Gastrocnemius medialis (tissue), 4 donors: ENCODE results near the gene STXBP2. TPM values are rescaled to one million over a fixed set of nuclear protein-coding genes. Genes with fewer than 3 reads are reported as not detected.

ENCODE experiments used
- ATAC-seq, 2 donors: fragments of 150-250 bp; one replicate each; pipeline ENCODE4 v1.9.1; 2016
- DNase-seq, 2 donors: peaks; one replicate each; pipeline ENCODE4 v3.0.0-alpha.2; 2019
- H3K27ac ChIP-seq, 4 donors: fragments of 200-600 bp; sonication (generic); 1 replicate in 1 of 4; 2 replicates in 3 of 4; pipeline ENCODE4 v1.5.1; 2016 to 2018; ENCODE audit warnings: mild to moderate bottlenecking in 2 of 4, moderate library complexity in 1 of 4
- H3K27me3 ChIP-seq, 3 donors: fragments of 200-600 bp; sonication (generic) in 2 of 3; 1 replicate in 1 of 3; 2 replicates in 2 of 3; pipeline versions ENCODE4 v1.5.1 to v1.6.0; 2016 to 2019; ENCODE audit warnings: mild to moderate bottlenecking in 1 of 3, moderate library complexity in 1 of 3
- H3K36me3 ChIP-seq, 2 donors: fragments of 200-600 bp; sonication (generic) in 1 of 2; one replicate each; pipeline ENCODE4 v1.5.1; 2017 to 2018
- H3K4me1 ChIP-seq, 2 donors: fragments of 200-600 bp; sonication (generic) in 1 of 2; one replicate each; pipeline ENCODE4 v1.5.1; 2016 to 2017; ENCODE audit warnings: mild to moderate bottlenecking in 2 of 2
- H3K4me3 ChIP-seq, 4 donors: fragments of 200-600 bp; sonication (generic) in 3 of 4; 1 replicate in 1 of 4; 2 replicates in 3 of 4; pipeline ENCODE4 v1.5.1; 2016 to 2019; ENCODE audit warnings: mild to moderate bottlenecking in 2 of 4
- H3K9me3 ChIP-seq, 3 donors: fragments of 200-600 bp; sonication (generic) in 2 of 3; 1 replicate in 1 of 3; 2 replicates in 2 of 3; pipeline ENCODE4 v1.5.1; 2016 to 2019
- POLR2A ChIP-seq, 2 donors: fragments of 450-650 bp; IDR thresholded peaks; one replicate each; pipeline ENCODE4 v1.6.1; 2017; ENCODE audit warnings: antibody characterized with exemption in 2 of 2, mild to moderate bottlenecking in 2 of 2, moderate library complexity in 2 of 2
- in situ Hi-C, 4 donors: fragments of 200-750 bp; cut with MboI; loops; one replicate each; pipeline versions ENCODE4 v1.15.0 to v1.8.0; 2017; ENCODE audit warnings: low sequenced_read_pairs in 4 of 4
- intact Hi-C: fragments of 100-400 bp; cut with DNase I; formaldehyde crosslinking; loops from one replicate; pipeline ENCODE4 v1.15.1; 2023; ENCODE audit warnings: low total_unique reads
- total RNA-seq, 4 donors: library from RNA; depleted of rRNA; stranded (reverse); fragments of >200 nt; gene quantifications; one replicate each; pipeline versions ENCODE4 v1.1.0 to v1.2.3, GENCODE V29; 2016
- TF ChIP-seq, protein P1 (sequence below), 5 experiments: fragments of 450-650 bp in 3 of 5; fragments of 200-600 bp in 2 of 5; sonication (generic) in 2 of 5; IDR thresholded peaks in 4 of 5; conservative IDR thresholded peaks in 1 of 5; 1 replicate in 4 of 5; 2 replicates in 1 of 5; pipeline ENCODE4 v1.5.1; 2016 to 2019; ENCODE audit warnings: antibody characterized with exemption in 5 of 5, mild to moderate bottlenecking in 3 of 5, moderate library complexity in 3 of 5

The STXBP2 gene
- total RNA-seq, 4 donors from 2014 or later: 0.87 to 3.7 (median 2.8) TPM

DNA sequence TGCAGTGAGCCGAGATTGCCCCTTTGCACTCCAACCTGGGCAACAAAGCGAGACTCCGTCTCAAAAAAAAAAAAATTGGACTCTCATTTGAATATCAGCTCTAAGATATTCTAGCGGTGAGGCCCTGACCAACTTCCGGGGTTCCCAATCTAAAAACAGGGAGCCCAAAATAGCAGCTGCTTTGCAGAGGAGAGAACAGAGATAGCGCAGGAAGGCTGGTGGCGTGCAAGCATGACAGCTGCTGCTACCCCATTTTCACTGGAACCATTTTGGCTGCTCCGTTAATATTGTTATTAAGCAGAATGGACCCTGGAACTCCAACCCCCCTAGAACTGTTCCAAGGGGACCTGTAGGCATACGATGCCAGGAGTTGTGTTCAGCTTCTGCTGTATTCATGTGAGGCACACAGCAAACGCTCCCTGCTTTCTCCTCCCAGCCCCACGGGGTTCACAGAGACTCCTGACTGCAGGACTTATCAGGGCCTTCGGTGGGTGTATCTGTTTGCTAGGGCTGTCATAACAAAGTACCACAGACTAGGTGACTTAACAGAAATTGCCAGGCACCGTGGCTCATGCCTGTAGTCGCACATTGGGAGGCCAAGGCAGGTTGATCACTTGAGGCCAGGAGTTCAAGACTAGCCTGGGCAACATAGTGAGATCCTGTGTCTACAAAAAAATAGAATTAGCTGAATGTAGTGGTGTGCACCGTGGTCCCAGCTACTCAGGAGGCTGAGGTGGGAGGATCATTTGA, 11.5 kb downstream of the STXBP2 start:
- in situ Hi-C loops: no loop called here
- ATAC-seq (no peak), DNase-seq (no peak)
- H3K4me1 ChIP-seq: peaks cover 0 to 4% of the 10 kb centered on the region in 2 donors
- TF ChIP-seq, protein P1, sequence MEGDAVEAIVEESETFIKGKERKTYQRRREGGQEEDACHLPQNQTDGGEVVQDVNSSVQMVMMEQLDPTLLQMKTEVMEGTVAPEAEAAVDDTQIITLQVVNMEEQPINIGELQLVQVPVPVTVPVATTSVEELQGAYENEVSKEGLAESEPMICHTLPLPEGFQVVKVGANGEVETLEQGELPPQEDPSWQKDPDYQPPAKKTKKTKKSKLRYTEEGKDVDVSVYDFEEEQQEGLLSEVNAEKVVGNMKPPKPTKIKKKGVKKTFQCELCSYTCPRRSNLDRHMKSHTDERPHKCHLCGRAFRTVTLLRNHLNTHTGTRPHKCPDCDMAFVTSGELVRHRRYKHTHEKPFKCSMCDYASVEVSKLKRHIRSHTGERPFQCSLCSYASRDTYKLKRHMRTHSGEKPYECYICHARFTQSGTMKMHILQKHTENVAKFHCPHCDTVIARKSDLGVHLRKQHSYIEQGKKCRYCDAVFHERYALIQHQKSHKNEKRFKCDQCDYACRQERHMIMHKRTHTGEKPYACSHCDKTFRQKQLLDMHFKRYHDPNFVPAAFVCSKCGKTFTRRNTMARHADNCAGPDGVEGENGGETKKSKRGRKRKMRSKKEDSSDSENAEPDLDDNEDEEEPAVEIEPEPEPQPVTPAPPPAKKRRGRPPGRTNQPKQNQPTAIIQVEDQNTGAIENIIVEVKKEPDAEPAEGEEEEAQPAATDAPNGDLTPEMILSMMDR (IDR thresholded peaks at IDR 0.05 in 4 of 5, conservative IDR thresholded peaks at IDR 0.05 in 1 of 5): no peak
- no peak for TF ChIP-seq POLR2A (IDR thresholded peaks at IDR 0.05)
- intact Hi-C loops: no loop called here
- H3K27ac ChIP-seq: no peak overlapping the region
- H3K4me3 ChIP-seq: no peak overlapping the region
- H3K36me3 ChIP-seq: no peaks in the 10 kb centered on the region
- H3K9me3 ChIP-seq: no peaks in the 10 kb centered on the region
- peaks cover 0 to 2% (median 0%) of the 10 kb centered on the region in 3 donors for H3K27me3 ChIP-seq

DNA sequence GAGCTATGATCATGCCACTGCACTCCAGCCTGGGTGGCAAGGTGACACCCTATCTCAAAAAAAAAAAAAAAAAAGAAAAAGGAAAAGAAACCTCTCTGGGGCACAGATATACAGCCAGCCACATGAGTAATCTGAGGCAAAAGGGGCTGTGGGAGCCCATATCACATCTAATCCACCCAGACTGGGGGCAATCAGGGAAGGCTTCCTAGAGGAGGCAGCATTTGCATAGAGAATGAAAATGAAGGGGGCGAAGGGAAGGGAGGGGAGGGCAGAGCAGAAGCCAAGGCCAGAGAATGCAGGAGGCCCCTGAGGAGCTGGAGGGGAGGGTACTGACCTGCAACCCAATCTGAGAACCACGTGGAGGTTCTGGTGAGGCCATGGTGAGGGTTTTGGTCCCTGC, 13.2 kb downstream of the STXBP2 start:
- Histone ChIP-seq H3K27me3 (peaks cover 0 to 1% (median 0%) of the 10 kb centered on the region in 3 donors), H3K4me3 (no peak overlapping the region), H3K9me3 (no peaks in the 10 kb centered on the region), H3K36me3 (no peaks in the 10 kb centered on the region), H3K27ac (no peak overlapping the region), H3K4me1 (peaks cover 0 to 4% of the 10 kb centered on the region in 2 donors)
- TF ChIP-seq, protein P1 (IDR thresholded peaks at IDR 0.05 in 4 of 5, conservative IDR thresholded peaks at IDR 0.05 in 1 of 5): no peak
- no peak for TF ChIP-seq POLR2A (IDR thresholded peaks at IDR 0.05)
- no peak for ATAC-seq
- in situ Hi-C loops (loop anchor here in 1 of 4 donors (10.0 kb wide), 1 partner anchor 155 kb away; no protein-coding TSS in a partner anchor), intact Hi-C loops (no loop called here)
- DNase-seq: no peak

DNA sequence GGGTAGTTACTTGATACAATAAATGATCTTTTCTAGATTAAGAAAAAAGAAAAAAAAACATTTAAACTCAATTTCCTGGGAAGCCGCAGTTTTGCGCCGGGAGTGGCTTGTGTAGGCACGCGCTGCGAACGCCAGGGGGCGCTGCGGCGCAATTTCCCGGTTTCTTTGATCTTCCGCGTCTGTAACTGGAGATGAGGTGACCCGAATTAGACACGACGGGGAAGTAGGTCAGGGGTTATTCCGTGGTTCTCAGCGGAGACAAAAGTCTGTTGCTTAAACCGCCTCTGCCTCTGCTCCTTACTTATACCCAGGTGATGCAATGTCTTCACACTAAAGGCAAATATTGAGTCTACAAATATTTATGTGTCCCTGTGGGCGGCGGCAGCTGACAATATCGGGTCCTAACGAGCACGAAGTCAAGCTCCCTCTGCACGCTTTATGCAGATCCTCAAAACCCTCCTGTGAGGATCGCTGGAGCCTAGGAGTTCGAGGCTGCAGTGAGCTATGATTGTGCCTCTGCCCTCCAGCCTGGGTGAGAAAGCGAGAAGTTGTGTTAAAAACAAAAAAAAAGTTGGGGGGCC, 15.2 kb downstream of the STXBP2 start:
- in situ Hi-C loops: loop anchor here in 1 of 4 donors (10.0 kb wide), 1 partner anchor 153 kb away; no protein-coding TSS in a partner anchor
- TF ChIP-seq, protein P1 (IDR thresholded peaks at IDR 0.05 in 4 of 5, conservative IDR thresholded peaks at IDR 0.05 in 1 of 5): peak; percentile 93 to 99 (median 98)
- no peak for TF ChIP-seq POLR2A (IDR thresholded peaks at IDR 0.05)
- intact Hi-C loops: loop anchor here (1.0 kb wide), 2 partner anchors 23 to 28 kb away; partner anchors contain the start of genes PET100, TRAPPC5 and XAB2

DNA sequence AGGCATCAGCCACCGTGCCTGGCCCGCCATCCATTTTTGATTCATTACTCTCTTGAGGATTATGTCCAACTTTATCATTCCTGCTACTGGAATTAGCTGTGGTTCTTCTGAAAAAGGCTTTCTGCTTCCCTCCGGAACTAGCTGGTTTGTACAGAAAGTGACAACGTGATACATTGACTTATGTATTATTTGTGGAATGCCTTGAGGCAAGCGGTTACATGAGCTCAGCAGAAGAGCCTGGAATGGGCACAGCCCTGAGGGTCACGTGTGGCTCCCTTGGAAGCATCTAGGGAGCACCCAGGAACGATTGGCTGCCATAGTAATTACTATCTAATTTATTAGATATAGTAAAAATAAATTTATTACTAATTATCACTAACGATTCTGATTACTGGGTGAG, 17.5 kb downstream of the STXBP2 start:
- Histone ChIP-seq H3K27me3 (no peaks in the 10 kb centered on the region), H3K9me3 (no peaks in the 10 kb centered on the region), H3K4me1 (peaks cover 0 to 4% of the 10 kb centered on the region in 2 donors), H3K4me3 (no peak overlapping the region), H3K27ac (no peak overlapping the region), H3K36me3 (no peaks in the 10 kb centered on the region)
- TF ChIP-seq, protein P1 (IDR thresholded peaks at IDR 0.05 in 4 of 5, conservative IDR thresholded peaks at IDR 0.05 in 1 of 5): no peak
- no peak for TF ChIP-seq POLR2A (IDR thresholded peaks at IDR 0.05)
- intact Hi-C loops (no loop called here), in situ Hi-C loops (loop anchor here in 1 of 4 donors (10.0 kb wide), 1 partner anchor 150 kb away; no protein-coding TSS in a partner anchor)
- DNase-seq (no peak), ATAC-seq (no peak)

More for the DNA sequence above, 15.2 kb downstream of the STXBP2 start:
- Histone ChIP-seq H3K36me3 (no peaks in the 10 kb centered on the region), H3K4me3 (peak overlapping the region in 2 of 4 donors; percentile 15 to 34), H3K27me3 (no peaks in the 10 kb centered on the region), H3K27ac (peak overlapping the region; percentile 50 to 84 (median 70)), H3K4me1 (peaks cover 0 to 4% of the 10 kb centered on the region in 2 donors), H3K9me3 (no peaks in the 10 kb centered on the region)
- ATAC-seq (peak; percentile 100), DNase-seq (peak; percentile 74 to 88)
